HG03521 (cell line): Measurements from ENCODE around the gene SLC9B1.

Experiments used
- ATAC-seq: cut with Tn5 transposase; IDR thresholded peaks from one replicate; pipeline ENCODE4 v1.9.1; 2021; ENCODE audit warnings: mild to moderate bottlenecking, moderate library complexity; ENCODE audit not compliant: unreplicated experiment

Gene SLC9B1

DNA sequence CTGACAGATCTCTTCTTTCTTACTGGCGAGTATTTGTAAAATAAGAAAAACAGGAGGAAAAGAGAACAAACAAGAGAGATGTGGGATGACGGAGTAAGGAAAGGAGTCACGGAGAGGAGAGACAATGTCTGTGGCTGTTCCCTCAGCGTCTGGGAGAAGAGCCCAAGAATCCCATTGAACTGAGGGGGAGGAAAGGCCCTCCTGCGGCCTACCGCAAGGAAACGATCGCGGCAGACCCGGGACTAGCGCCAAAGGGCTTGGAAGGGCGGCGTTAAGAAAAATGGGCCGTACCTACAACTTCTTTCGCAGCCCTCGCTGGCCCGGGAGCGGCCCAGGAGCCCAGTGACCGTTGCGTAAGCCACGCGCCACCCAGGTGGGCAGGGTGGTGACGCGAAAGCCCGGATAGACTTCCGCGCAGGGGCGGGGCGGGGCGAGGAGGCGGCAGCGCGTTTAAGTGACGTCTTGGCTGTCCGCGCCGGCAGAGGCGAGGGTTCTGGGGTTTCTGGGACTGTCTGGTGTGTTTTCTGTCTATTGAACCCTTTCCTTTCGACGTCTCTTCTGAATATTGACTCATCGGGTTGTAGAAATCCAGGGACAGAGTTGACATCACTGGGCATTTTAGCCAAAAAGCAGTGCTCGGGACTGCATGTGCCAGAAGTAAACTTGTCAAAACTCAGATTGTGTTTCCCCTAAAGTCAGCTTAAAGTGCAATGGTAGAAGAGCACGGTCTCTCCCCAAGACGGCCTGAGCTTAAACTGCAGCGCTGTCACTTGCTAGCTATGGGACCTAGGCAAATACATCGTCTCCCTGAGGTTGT, at the start of gene SLC9B1:
TSS of gene SLC9B1 (minus strand) at position 398 of the 817 bp plus-strand sequence. CDS start 27,994 bp downstream, outside the sequence.
- peak; percentile 99 for ATAC-seq

DNA sequence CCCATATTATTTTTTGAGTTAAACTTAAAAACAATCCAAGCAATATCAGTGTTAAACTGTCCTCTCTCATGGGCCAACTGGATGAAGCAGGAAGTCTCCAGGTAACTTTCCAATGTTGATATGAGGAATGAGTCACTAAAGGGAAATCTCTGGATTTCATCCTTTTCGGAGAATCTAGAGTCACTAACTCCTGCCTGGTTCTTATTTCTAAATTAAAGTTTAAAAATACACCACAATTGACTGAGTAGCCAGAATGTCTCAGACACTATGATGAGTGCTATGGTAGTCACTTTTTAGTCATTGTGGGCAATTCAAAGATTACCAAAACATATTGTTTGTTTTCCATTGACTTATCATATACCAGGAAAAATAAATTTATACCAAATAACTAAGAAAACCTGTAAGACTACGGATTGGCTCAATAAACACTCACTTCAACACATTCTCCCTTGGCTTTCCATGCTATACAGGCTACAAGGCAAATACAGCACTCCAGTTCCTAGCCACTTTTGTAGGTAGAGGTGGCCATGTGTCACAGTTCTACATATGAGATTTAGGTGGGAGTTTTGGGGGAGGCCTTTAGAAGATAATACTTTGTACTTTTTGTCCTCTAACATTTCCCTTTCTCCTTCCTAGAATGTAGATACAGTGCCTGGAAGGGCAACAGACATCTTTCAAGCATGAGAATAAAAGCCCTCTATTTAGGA, 48.5 kb upstream of the SLC9B1 start:
- ATAC-seq = no peak

- no peak for ATAC-seq
Measured at GRCh38 chr4:103060453-103061148, 41.1 kb upstream of the SLC9B1 start.

GRCh38 chr4:103054030-103054429, 34.5 kb upstream of the SLC9B1 start:
- no peak for ATAC-seq

- ATAC-seq = no peak
Measured at GRCh38 chr4:103052779-103053178, 33.3 kb upstream of the SLC9B1 start.

DNA sequence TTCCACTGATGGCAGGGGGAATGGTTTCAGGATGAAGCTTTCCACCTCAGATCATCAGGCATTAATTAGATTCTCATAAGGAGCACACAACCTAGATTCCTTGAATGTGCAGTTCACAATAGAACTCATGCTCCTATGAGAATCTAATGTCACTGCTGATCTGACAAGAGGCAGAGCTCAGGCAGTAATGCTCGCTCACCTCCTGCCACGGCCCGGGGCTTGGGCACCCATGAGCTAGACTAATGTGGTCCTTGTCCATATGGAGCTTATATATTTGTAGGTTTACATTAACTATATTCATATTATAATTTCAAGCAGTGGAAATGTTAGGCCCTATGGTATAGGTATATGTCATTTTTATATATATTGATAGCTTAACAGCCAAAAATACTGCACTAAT, 32.6 kb upstream of the SLC9B1 start:
- ATAC-seq = no peak

DNA sequence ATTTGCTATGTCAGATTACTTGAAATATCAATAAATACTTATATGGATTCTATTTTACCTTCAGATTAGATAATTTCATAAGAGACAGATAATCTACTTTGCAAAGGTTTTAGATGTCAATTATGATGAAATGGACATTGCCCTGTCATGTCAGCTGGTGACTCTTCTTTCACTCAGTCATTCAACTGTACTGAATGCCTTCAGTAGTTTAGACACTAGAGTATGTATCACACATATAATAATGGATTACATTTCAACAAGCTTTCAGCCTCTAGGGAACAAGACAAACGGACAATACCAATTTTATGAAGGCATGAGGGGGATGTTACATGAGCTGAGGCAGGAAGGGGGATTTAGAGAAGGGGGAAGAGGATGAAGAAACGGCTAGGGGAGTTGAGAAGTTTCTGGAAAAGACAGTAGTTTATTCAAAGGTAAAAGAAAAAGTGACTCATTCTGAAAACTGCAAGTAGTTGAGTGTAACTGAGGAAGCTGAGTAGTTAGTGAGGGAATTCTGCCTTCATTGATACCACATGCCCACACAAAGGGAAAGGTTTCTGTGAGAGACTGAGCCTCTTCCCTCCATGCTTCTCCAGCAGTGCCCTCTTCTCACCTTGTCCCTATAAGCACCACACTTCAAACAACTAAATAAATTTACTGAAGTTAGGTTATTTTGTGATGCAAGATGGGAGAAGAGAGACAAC, 31.4 kb upstream of the SLC9B1 start:
- ATAC-seq = no peak

- peak; percentile 85 for ATAC-seq
Measured at GRCh38 chr4:103046416-103047290, 27.1 kb upstream of the SLC9B1 start.

GRCh38 chr4:103044183-103044582, 24.7 kb upstream of the SLC9B1 start:
- no peak for ATAC-seq

DNA sequence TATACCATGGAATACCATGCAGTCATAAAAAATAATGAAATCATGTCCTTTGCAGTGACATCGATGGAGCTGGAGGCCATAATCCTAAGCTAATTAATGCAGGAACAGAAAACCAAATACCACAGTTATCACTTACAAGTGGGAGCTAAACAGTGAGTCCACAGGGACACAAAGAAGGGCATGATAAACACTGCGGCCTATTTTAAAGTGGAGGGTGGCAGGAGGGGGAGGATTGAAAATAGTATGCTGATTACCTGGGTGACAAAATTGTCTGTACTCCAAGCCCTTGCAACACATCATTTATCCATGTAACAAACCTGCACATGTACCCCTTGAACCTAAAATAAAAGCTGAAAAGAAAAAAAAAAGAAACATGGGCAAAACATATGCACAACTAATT, 16.7 kb upstream of the SLC9B1 start:
- no peak for ATAC-seq

- no peak for ATAC-seq
Measured at GRCh38 chr4:103032574-103032973, 13.1 kb upstream of the SLC9B1 start.

DNA sequence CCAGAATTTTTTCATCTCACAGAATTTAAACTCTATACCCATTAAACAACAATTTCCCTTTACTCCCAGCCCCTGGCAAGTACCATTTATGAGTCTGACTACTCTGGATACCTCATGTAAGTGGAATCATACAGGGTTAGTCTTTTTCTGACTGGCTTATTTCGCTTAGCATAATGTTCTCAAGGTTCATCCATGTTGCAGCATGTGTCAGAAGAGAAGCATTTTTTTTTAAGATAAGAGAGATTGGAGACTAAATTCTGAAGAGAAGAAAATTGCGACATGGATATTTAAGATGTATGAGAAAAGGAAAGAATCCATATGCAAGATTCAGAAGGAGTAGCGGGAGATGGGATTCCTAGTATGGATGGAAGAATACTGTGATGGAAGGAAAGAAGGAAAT, 11.3 kb upstream of the SLC9B1 start:
- no peak for ATAC-seq

DNA sequence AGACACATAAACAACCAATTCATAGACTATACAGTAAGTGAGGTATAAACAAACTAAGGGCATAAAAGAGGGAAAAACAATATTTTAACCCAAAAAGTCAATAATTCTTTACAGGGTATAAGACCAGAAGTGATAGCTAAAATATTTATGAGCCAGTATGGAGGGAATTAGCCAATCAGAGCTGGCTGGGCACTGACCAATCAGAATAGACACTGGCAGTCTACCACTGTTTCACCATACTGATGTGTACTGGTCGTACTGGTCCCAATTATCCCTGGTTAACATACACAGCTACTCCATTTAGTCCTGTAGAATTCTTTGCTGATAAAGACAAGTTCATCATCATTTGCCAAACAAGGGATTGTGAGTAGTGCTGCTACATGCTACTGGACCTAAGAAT, 9.8 kb upstream of the SLC9B1 start:
- ATAC-seq = no peak

GRCh38 chr4:103026868-103027267, 7.4 kb upstream of the SLC9B1 start:
- no peak for ATAC-seq

DNA sequence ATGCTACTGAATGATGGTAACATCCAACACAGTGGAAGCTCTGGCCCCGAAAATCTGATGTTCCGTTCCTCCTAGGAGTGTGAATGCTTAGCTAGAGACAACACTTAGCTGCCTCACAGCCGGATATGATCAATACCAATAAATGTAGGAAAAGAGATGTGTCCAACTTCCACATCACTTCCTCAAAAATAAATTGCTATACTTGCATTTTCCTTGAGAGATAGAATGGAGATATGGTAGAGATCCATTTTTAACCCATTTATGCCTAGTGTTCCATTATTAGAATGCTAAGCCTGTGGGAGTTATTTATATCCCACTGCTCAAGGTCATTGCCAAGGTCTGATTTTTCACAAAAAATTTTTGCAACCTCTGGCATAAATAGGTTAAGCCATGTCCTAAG, 5.5 kb upstream of the SLC9B1 start:
- ATAC-seq = no peak

DNA sequence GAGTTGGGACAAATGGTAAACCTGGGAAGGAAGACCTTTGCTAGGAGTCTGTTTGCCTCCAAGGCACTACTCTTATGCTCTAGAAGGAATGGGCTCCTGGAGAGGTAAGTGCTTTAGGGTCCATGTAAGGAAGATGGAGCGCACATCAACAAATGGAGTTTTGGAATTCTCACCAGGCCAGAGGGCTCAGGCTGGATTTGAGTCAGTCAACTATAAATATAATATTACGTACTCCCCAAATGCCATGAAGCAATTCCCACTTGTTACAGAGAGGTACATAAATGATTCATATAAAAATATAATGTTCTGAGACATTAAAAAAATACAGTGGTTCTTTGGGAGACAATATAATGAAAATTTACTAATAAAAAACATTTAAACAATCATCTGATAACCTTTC, 1.6 kb upstream of the SLC9B1 start:
- no peak for ATAC-seq

DNA sequence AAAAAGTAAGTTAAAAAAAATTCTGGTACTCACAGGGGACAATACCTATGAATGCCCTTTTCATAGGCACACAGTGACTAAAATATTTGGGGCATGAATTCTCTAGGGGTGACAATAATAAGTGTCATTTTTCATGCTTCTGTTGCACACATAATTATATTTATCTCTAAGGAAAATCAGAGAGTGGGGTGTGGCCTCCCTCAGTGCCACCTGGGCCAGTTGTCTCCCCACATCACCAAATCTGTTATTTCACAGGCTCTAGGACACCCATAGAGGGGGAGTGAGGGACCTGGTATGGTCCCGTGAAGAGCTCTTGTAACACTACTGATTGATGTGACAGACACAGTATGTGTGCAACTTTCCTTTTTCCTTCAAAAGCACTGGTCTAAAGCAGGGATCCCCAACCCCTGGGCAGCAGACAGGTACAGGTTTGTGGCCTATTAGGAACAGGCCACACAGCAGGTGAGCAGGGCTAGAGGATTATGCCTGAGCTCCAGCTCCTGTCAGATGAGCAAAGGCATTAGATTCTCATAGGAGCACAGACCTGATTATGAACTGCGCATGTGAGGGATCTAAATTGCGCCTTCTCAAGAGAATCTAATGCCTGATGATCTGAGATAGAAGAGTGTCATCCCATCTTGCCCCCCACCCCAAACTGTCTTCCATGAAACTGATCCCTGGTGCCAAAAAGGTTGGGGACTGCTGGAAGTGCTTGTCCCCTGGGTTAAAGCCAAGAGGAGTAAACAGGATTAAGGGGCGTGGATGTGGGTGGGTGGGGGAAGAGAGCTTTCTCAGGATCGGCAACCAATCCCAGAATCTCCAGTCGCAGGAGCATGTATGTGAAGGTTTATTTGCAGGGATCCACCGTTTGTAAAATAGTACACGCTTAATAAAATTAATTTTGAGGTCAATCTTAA, 856 bp downstream of the SLC9B1 start:
- ATAC-seq = no peak

DNA sequence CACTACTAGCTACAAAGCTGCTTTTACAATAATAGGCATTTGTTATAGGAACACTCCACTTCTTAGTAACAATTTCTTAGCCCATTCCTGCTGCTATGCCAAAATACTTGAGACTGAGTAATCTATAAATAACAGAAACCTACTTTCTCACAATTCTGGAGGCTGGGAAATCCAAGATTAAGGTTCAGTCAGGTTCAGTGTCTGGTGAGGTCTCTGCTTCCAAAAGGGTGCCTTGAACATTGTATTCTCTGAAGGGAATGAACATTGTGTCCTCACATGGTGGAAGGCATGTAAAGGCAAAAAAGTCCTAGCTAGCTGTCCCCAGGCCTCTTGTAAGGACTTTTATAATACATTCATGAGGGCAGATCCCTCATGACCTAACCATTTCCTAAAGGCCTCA, 7.0 kb downstream of the SLC9B1 start:
- ATAC-seq = no peak

- ATAC-seq = no peak
Measured at GRCh38 chr4:103012060-103012459, 7.4 kb downstream of the SLC9B1 start.
